B cell (primary cell): ENCODE results near the gene PPM1J. TPM values are rescaled to one million over a fixed set of nuclear protein-coding genes. Genes with fewer than 3 reads are reported as not detected.

Experiments
- ATAC-seq: fragments of 200-7000 bp; cut with Tn5 transposase; one replicate; pipeline ENCODE4 v1.10.0; 2021; ENCODE audit warnings: low read depth, mild to moderate bottlenecking, moderate number of reproducible peaks, moderate library complexity
- CTCF ChIA-PET: fragments of 350-600 bp; sonication (Branson Sonifier 250); formaldehyde crosslinking; loops from one replicate; lab custom pipeline; 2021; ENCODE audit warnings: antibody characterized with exemption, inconsistent platforms; lab: Charles Lee
- POLR2A ChIA-PET: fragments of 350-600 bp; sonication (Branson Sonifier 250); formaldehyde crosslinking; loops from one replicate; lab custom pipeline; 2021; ENCODE audit warnings: antibody characterized with exemption; lab: Charles Lee
- DNase-seq: peaks from one replicate; pipeline ENCODE4 v3.0.0; 2013
- H2AFZ ChIP-seq: 2 replicates; pipeline ENCODE4 v1.6.1; 2012; ENCODE audit warnings: mild to moderate bottlenecking, low read depth, low read length; ENCODE audit not compliant: insufficient read depth, poor library complexity, severe bottlenecking
- H3K27ac ChIP-seq, 2 donors: 1 replicate in 1 of 2; 2 replicates in 1 of 2; pipeline ENCODE4 v1.5.1; 2012 to 2013; ENCODE audit warnings: low read length in 2 of 2, mild to moderate bottlenecking in 2 of 2, moderate library complexity in 1 of 2
- H3K27me3 ChIP-seq, 4 experiments: fragments of 200-600 bp in 1 of 4; sonication (generic) in 1 of 4; replicated peaks in 1 of 4; 1 replicate in 2 of 4; 2 replicates in 2 of 4; pipeline versions ENCODE4 v1.6.1 to v1.7.0; 2013 to 2016; ENCODE audit warnings: low read length in 3 of 4, mild to moderate bottlenecking in 2 of 4, mixed read lengths in 1 of 4, moderate library complexity in 1 of 4; ENCODE audit not compliant: insufficient read depth in 4 of 4, control insufficient read depth in 3 of 4; ENCODE audit errors: control extremely low read depth in 1 of 4
- H3K36me3 ChIP-seq, 2 experiments: replicated peaks in 1 of 2; 1 replicate in 1 of 2; 2 replicates in 1 of 2; pipeline versions ENCODE4 v1.6.1 to v1.7.1; 2013; ENCODE audit warnings: low read length in 1 of 2; ENCODE audit not compliant: insufficient read depth in 2 of 2, control insufficient read depth in 1 of 2; ENCODE audit errors: control extremely low read depth in 1 of 2, extremely low read depth in 1 of 2
- H3K4me1 ChIP-seq, 2 donors: fragments of 200-600 bp in 1 of 2; sonication (generic) in 1 of 2; 1 replicate in 1 of 2; 2 replicates in 1 of 2; pipeline versions ENCODE4 v1.5.1 to v1.6.1; 2013 to 2017; ENCODE audit warnings: low read length in 2 of 2; ENCODE audit not compliant: control insufficient read depth in 2 of 2, insufficient read depth in 2 of 2
- H3K4me2 ChIP-seq: replicated peaks from 2 replicates; pipeline ENCODE3; 2012; ENCODE audit warnings: mild to moderate bottlenecking, low read depth, low read length; ENCODE audit not compliant: poor library complexity, severe bottlenecking
- H3K4me3 ChIP-seq, 5 experiments: fragments of 200-600 bp in 1 of 5; sonication (generic) in 1 of 5; 1 replicate in 3 of 5; 2 replicates in 2 of 5; pipeline versions ENCODE4 v1.5.1 to v1.7.0; 2011 to 2016; ENCODE audit warnings: low read length in 4 of 5, mild to moderate bottlenecking in 4 of 5, low read depth in 2 of 5, control low read depth in 1 of 5, moderate library complexity in 1 of 5; ENCODE audit not compliant: insufficient read depth in 1 of 5; ENCODE audit errors: control extremely low read depth in 1 of 5, extremely low read depth in 1 of 5
- H3K79me2 ChIP-seq: fragments of 200-600 bp; sonication (generic); one replicate; pipeline ENCODE4 v1.6.0; 2016; ENCODE audit warnings: low read length; ENCODE audit not compliant: control insufficient read depth, insufficient read depth
- H3K9ac ChIP-seq: fragments of 200-600 bp; sonication (generic); 2 replicates; pipeline ENCODE4 v1.6.1; 2017; ENCODE audit warnings: mild to moderate bottlenecking, low read length, moderate library complexity
- H3K9me3 ChIP-seq, 3 donors: one replicate each; pipeline versions ENCODE4 v1.6.1 to v1.7.1; 2013; ENCODE audit warnings: low read length in 2 of 3; ENCODE audit not compliant: control insufficient read depth in 2 of 3, insufficient read depth in 1 of 3; ENCODE audit errors: control extremely low read depth in 1 of 3
- H4K20me1 ChIP-seq: 2 replicates; pipeline ENCODE4 v1.6.0; 2012; ENCODE audit warnings: mild to moderate bottlenecking, low read length; ENCODE audit not compliant: insufficient read depth, control insufficient read depth, poor library complexity, severe bottlenecking
- H3K27ac Mint-ChIP-seq: one replicate; pipeline ENCODE4 v1.8.0; 2021; ENCODE audit warnings: mixed read lengths
- H3K27me3 Mint-ChIP-seq: one replicate; pipeline ENCODE4 v1.8.0; 2021; ENCODE audit warnings: mixed read lengths
- H3K4me1 Mint-ChIP-seq: one replicate; pipeline ENCODE4 v1.8.0; 2021; ENCODE audit warnings: mixed read lengths
- H3K4me3 Mint-ChIP-seq: one replicate; pipeline ENCODE4 v1.8.0; 2021; ENCODE audit warnings: mixed read lengths
- H3K9me3 Mint-ChIP-seq: one replicate; pipeline ENCODE4 v1.8.0; 2022; ENCODE audit warnings: mixed read lengths; ENCODE audit not compliant: insufficient read depth
- CTCF ChIP-seq: fragments of 200-600 bp; IDR thresholded peaks from one replicate; pipeline ENCODE4 v1.8.0; 2022; ENCODE audit warnings: antibody characterized with exemption, mild to moderate bottlenecking
- EZH2 ChIP-seq: IDR thresholded peaks from 2 replicates; pipeline ENCODE4 v1.6.1; 2012; ENCODE audit warnings: borderline replicate concordance, low read depth, mild to moderate bottlenecking, moderate library complexity, low read length; ENCODE audit not compliant: insufficient read depth, poor library complexity, severe bottlenecking
- WGBS: methylation state at CpG from one replicate; pipeline ENCODE4 v1.1.5; 2013; ENCODE audit warnings: missing lambda C conversion rate; ENCODE audit not compliant: insufficient coverage; 5-methylcytosine and 5-hydroxymethylcytosine counted together
- intact Hi-C: fragments of 100-400 bp; cut with micrococcal nuclease; formaldehyde crosslinking; loops from one replicate; pipeline ENCODE4 v1.10.0; 2022
- polyA plus RNA-seq: library from polyadenylated mRNA; depleted of rRNA; stranded (reverse); fragments of >200 nt; gene quantifications from 2 replicates; pipeline ENCODE4 v1.2.3, GENCODE V29; 2012
- total RNA-seq, 2 donors: library from RNA; stranded (reverse); fragments of 120-200 nt in 1 of 2; gene quantifications; 1 replicate in 1 of 2; 2 replicates in 1 of 2; pipeline versions ENCODE4 v1.2.3 to v1.2.4, GENCODE V29; 2013 to 2022

The PPM1J gene
- total and polyA plus RNA-seq, 2 donors (not counting 1 experiment from before 2014, with no cell fraction given), result 2.1 to 7.5 TPM

DNA sequence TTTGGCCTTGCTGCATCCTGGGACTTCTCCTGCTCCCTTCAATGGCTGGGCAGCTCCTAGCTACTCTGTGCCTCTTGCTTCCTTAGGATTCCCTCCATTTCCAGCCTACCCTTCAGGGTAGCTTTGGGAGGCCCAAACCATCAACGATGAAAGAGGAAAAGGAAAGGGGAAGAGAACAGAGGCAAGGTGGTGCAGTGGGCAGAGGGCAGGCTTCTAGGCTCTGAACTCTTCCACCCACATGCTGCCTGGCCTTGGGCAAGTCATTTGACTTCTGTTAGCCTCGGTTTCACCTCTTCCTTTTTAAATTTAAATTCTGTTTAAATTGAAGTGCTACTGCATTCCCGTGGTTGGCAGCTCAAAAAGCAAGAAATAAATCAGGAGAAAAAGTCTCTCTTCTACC is 5.7 kb upstream of the PPM1J start:
- H3K27me3 Mint-ChIP-seq, result peaks cover 36% of the 10 kb centered on the region
- no peak overlapping the region for H2AFZ ChIP-seq
- no peaks in the 10 kb centered on the region for H3K9me3 ChIP-seq
- H3K9me3 Mint-ChIP-seq, result no peaks in the 10 kb centered on the region
- H3K27me3 ChIP-seq, result peaks cover 0 to 22% (median 12%) of the 10 kb centered on the region in 4 experiments
- no peak overlapping the region for H3K4me3 Mint-ChIP-seq
- H3K27ac ChIP-seq, result no peak overlapping the region
- no peak overlapping the region for H3K27ac Mint-ChIP-seq
- ATAC-seq (no peak), DNase-seq (no peak)
- H3K4me1 ChIP-seq, result peaks cover 13 to 32% of the 10 kb centered on the region in 2 donors
- H4K20me1 ChIP-seq, result no peaks in the 10 kb centered on the region
- no CpG with 5 or more reads among the region's 3 CpGs for WGBS
- H3K4me1 Mint-ChIP-seq, result peaks cover 22% of the 10 kb centered on the region
- H3K36me3 ChIP-seq, result no peaks in the 10 kb centered on the region
- H3K4me3 ChIP-seq, result no peak overlapping the region
- POLR2A ChIA-PET, result no interaction called here
- H3K9ac ChIP-seq, result no peak overlapping the region
- CTCF ChIA-PET, result interaction anchor here (0.7 to 9.7 kb wide), 7 partner anchors 13 to 353 kb away, joined by 3 to 109 read pairs (median 3); partner anchors contain the start of gene LRIG2
- no peak for TF ChIP-seq CTCF
- no peak for TF ChIP-seq EZH2
- intact Hi-C loops, result no loop called here
- H3K79me2 ChIP-seq, result no peaks in the 10 kb centered on the region
- H3K4me2 ChIP-seq, result no peak overlapping the region

DNA sequence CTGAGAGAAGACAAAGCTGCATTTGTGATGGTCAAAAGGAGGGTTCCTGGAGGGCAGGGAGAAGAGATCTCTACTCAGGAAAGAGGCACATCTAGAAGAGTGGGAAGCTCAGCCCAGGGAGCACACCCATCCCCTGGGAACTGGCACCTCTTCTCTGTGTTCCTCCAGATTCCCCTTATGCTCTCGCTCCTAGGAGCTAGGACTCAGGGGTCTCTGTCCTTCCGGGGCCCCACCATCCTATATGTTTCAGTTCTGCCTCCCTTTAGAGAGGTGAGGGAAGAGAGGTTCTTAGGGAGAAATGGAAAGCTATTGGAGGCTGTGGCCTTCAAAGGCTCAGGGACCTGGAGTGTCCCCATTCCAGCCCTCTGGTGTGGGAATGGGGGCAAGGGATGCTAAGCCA is 4.6 kb upstream of the PPM1J start:
- POLR2A ChIA-PET, result no interaction called here
- Histone ChIP-seq H4K20me1 (no peaks in the 10 kb centered on the region), H3K27me3 (peaks cover 0 to 22% (median 12%) of the 10 kb centered on the region in 4 experiments), H3K4me2 (no peak overlapping the region), H3K4me1 (peaks cover 15 to 38% of the 10 kb centered on the region in 2 donors), H3K27ac (no peak overlapping the region), H3K9me3 (no peaks in the 10 kb centered on the region), H3K79me2 (no peaks in the 10 kb centered on the region), H2AFZ (no peak overlapping the region), H3K9ac (no peak overlapping the region), H3K4me3 (no peak overlapping the region), H3K36me3 (no peaks in the 10 kb centered on the region)
- no CpG with 5 or more reads among the region's 2 CpGs for WGBS
- Mint-ChIP-seq H3K27ac (no peak overlapping the region), H3K4me3 (no peak overlapping the region), H3K9me3 (no peaks in the 10 kb centered on the region), H3K27me3 (peaks cover 36% of the 10 kb centered on the region), H3K4me1 (peaks cover 26% of the 10 kb centered on the region)
- no peak for DNase-seq
- intact Hi-C loops, result loop anchor here (5.0 to 10.0 kb wide), 7 partner anchors 163 to 1995 kb away; partner anchors contain the start of genes AP4B1, DCLRE1B, MAGI3 and NRAS
- no peak for ATAC-seq
- CTCF ChIA-PET, result interaction anchor here (0.6 to 9.7 kb wide), 14 partner anchors 10 to 959 kb away, joined by 3 to 109 read pairs (median 5); partner anchors contain the start of gene LRIG2
- TF ChIP-seq EZH2 (no peak), CTCF (no peak)
